B cell (primary cell): ENCODE results near the gene ABCF3. TPM values are rescaled to one million over a fixed set of nuclear protein-coding genes. Genes with fewer than 3 reads are reported as not detected.

Experiments
- ATAC-seq: fragments of 200-7000 bp; cut with Tn5 transposase; one replicate; pipeline ENCODE4 v1.10.0; 2021; ENCODE audit warnings: low read depth, mild to moderate bottlenecking, moderate number of reproducible peaks, moderate library complexity
- CTCF ChIA-PET: fragments of 350-600 bp; sonication (Branson Sonifier 250); formaldehyde crosslinking; loops from one replicate; lab custom pipeline; 2021; ENCODE audit warnings: antibody characterized with exemption, inconsistent platforms; lab: Charles Lee
- POLR2A ChIA-PET: fragments of 350-600 bp; sonication (Branson Sonifier 250); formaldehyde crosslinking; loops from one replicate; lab custom pipeline; 2021; ENCODE audit warnings: antibody characterized with exemption; lab: Charles Lee
- DNase-seq: peaks from one replicate; pipeline ENCODE4 v3.0.0; 2013
- H2AFZ ChIP-seq: 2 replicates; pipeline ENCODE4 v1.6.1; 2012; ENCODE audit warnings: mild to moderate bottlenecking, low read depth, low read length; ENCODE audit not compliant: insufficient read depth, poor library complexity, severe bottlenecking
- H3K27ac ChIP-seq, 2 donors: 1 replicate in 1 of 2; 2 replicates in 1 of 2; pipeline ENCODE4 v1.5.1; 2012 to 2013; ENCODE audit warnings: low read length in 2 of 2, mild to moderate bottlenecking in 2 of 2, moderate library complexity in 1 of 2
- H3K27me3 ChIP-seq, 4 experiments: fragments of 200-600 bp in 1 of 4; sonication (generic) in 1 of 4; replicated peaks in 1 of 4; 1 replicate in 2 of 4; 2 replicates in 2 of 4; pipeline versions ENCODE4 v1.6.1 to v1.7.0; 2013 to 2016; ENCODE audit warnings: low read length in 3 of 4, mild to moderate bottlenecking in 2 of 4, mixed read lengths in 1 of 4, moderate library complexity in 1 of 4; ENCODE audit not compliant: insufficient read depth in 4 of 4, control insufficient read depth in 3 of 4; ENCODE audit errors: control extremely low read depth in 1 of 4
- H3K36me3 ChIP-seq, 2 experiments: replicated peaks in 1 of 2; 1 replicate in 1 of 2; 2 replicates in 1 of 2; pipeline versions ENCODE4 v1.6.1 to v1.7.1; 2013; ENCODE audit warnings: low read length in 1 of 2; ENCODE audit not compliant: insufficient read depth in 2 of 2, control insufficient read depth in 1 of 2; ENCODE audit errors: control extremely low read depth in 1 of 2, extremely low read depth in 1 of 2
- H3K4me1 ChIP-seq, 2 donors: fragments of 200-600 bp in 1 of 2; sonication (generic) in 1 of 2; 1 replicate in 1 of 2; 2 replicates in 1 of 2; pipeline versions ENCODE4 v1.5.1 to v1.6.1; 2013 to 2017; ENCODE audit warnings: low read length in 2 of 2; ENCODE audit not compliant: control insufficient read depth in 2 of 2, insufficient read depth in 2 of 2
- H3K4me2 ChIP-seq: replicated peaks from 2 replicates; pipeline ENCODE3; 2012; ENCODE audit warnings: mild to moderate bottlenecking, low read depth, low read length; ENCODE audit not compliant: poor library complexity, severe bottlenecking
- H3K4me3 ChIP-seq, 5 experiments: fragments of 200-600 bp in 1 of 5; sonication (generic) in 1 of 5; 1 replicate in 3 of 5; 2 replicates in 2 of 5; pipeline versions ENCODE4 v1.5.1 to v1.7.0; 2011 to 2016; ENCODE audit warnings: low read length in 4 of 5, mild to moderate bottlenecking in 4 of 5, low read depth in 2 of 5, control low read depth in 1 of 5, moderate library complexity in 1 of 5; ENCODE audit not compliant: insufficient read depth in 1 of 5; ENCODE audit errors: control extremely low read depth in 1 of 5, extremely low read depth in 1 of 5
- H3K79me2 ChIP-seq: fragments of 200-600 bp; sonication (generic); one replicate; pipeline ENCODE4 v1.6.0; 2016; ENCODE audit warnings: low read length; ENCODE audit not compliant: control insufficient read depth, insufficient read depth
- H3K9ac ChIP-seq: fragments of 200-600 bp; sonication (generic); 2 replicates; pipeline ENCODE4 v1.6.1; 2017; ENCODE audit warnings: mild to moderate bottlenecking, low read length, moderate library complexity
- H3K9me3 ChIP-seq, 3 donors: one replicate each; pipeline versions ENCODE4 v1.6.1 to v1.7.1; 2013; ENCODE audit warnings: low read length in 2 of 3; ENCODE audit not compliant: control insufficient read depth in 2 of 3, insufficient read depth in 1 of 3; ENCODE audit errors: control extremely low read depth in 1 of 3
- H4K20me1 ChIP-seq: 2 replicates; pipeline ENCODE4 v1.6.0; 2012; ENCODE audit warnings: mild to moderate bottlenecking, low read length; ENCODE audit not compliant: insufficient read depth, control insufficient read depth, poor library complexity, severe bottlenecking
- H3K27ac Mint-ChIP-seq: one replicate; pipeline ENCODE4 v1.8.0; 2021; ENCODE audit warnings: mixed read lengths
- H3K27me3 Mint-ChIP-seq: one replicate; pipeline ENCODE4 v1.8.0; 2021; ENCODE audit warnings: mixed read lengths
- H3K4me1 Mint-ChIP-seq: one replicate; pipeline ENCODE4 v1.8.0; 2021; ENCODE audit warnings: mixed read lengths
- H3K4me3 Mint-ChIP-seq: one replicate; pipeline ENCODE4 v1.8.0; 2021; ENCODE audit warnings: mixed read lengths
- H3K9me3 Mint-ChIP-seq: one replicate; pipeline ENCODE4 v1.8.0; 2022; ENCODE audit warnings: mixed read lengths; ENCODE audit not compliant: insufficient read depth
- CTCF ChIP-seq: fragments of 200-600 bp; IDR thresholded peaks from one replicate; pipeline ENCODE4 v1.8.0; 2022; ENCODE audit warnings: antibody characterized with exemption, mild to moderate bottlenecking
- EZH2 ChIP-seq: IDR thresholded peaks from 2 replicates; pipeline ENCODE4 v1.6.1; 2012; ENCODE audit warnings: borderline replicate concordance, low read depth, mild to moderate bottlenecking, moderate library complexity, low read length; ENCODE audit not compliant: insufficient read depth, poor library complexity, severe bottlenecking
- WGBS: methylation state at CpG from one replicate; pipeline ENCODE4 v1.1.5; 2013; ENCODE audit warnings: missing lambda C conversion rate; ENCODE audit not compliant: insufficient coverage; 5-methylcytosine and 5-hydroxymethylcytosine counted together
- intact Hi-C: fragments of 100-400 bp; cut with micrococcal nuclease; formaldehyde crosslinking; loops from one replicate; pipeline ENCODE4 v1.10.0; 2022
- polyA plus RNA-seq: library from polyadenylated mRNA; depleted of rRNA; stranded (reverse); fragments of >200 nt; gene quantifications from 2 replicates; pipeline ENCODE4 v1.2.3, GENCODE V29; 2012
- total RNA-seq, 2 donors: library from RNA; stranded (reverse); fragments of 120-200 nt in 1 of 2; gene quantifications; 1 replicate in 1 of 2; 2 replicates in 1 of 2; pipeline versions ENCODE4 v1.2.3 to v1.2.4, GENCODE V29; 2013 to 2022

ABCF3 gene
- total and polyA plus RNA-seq, 2 donors (not counting 1 experiment from before 2014, with no cell fraction given): 74.0 to 115 TPM

GRCh38 chr3:184144505-184144904, 41.5 kb upstream of the ABCF3 start:
- H3K27me3 ChIP-seq: no peaks in the 10 kb centered on the region
- no peaks in the 10 kb centered on the region for H3K79me2 ChIP-seq
- no peaks in the 10 kb centered on the region for H3K9me3 Mint-ChIP-seq
- 92% methylated on average over 5 of the region's 5 CpGs for WGBS
- H3K27me3 Mint-ChIP-seq: no peaks in the 10 kb centered on the region
- peaks cover 8% of the 10 kb centered on the region for H4K20me1 ChIP-seq
- TF ChIP-seq CTCF: no peak
- no peak for TF ChIP-seq EZH2
- POLR2A ChIA-PET: no interaction called here
- no peak overlapping the region for H3K4me3 Mint-ChIP-seq
- no peak overlapping the region for H3K27ac Mint-ChIP-seq
- no peak for DNase-seq
- ATAC-seq: no peak
- CTCF ChIA-PET: interaction anchor here (1.0 to 3.1 kb wide), 10 partner anchors 10 to 145 kb away, joined by 3 to 15 read pairs (median 6); partner anchors contain the start of genes DVL3, EEF1AKMT4 and EIF2B5
- H3K27ac ChIP-seq: peak overlapping the region in 1 of 2 donors; percentile 9
- intact Hi-C loops: no loop called here
- no peak overlapping the region for H3K4me2 ChIP-seq
- no peaks in the 10 kb centered on the region for H3K9me3 ChIP-seq
- no peak overlapping the region for H3K4me3 ChIP-seq
- H2AFZ ChIP-seq: no peak overlapping the region
- no peak overlapping the region for H3K9ac ChIP-seq
- peaks cover 11% of the 10 kb centered on the region for H3K4me1 Mint-ChIP-seq
- peaks cover 28 to 63% of the 10 kb centered on the region in 2 experiments for H3K36me3 ChIP-seq
- H3K4me1 ChIP-seq: peaks cover 11 to 12% of the 10 kb centered on the region in 2 donors

GRCh38 chr3:184145111-184145524, 40.9 kb upstream of the ABCF3 start:
- peaks cover 5% of the 10 kb centered on the region for H4K20me1 ChIP-seq
- peak; percentile 17 for TF ChIP-seq CTCF
- no peak for TF ChIP-seq EZH2
- H3K4me3 Mint-ChIP-seq: no peak overlapping the region
- no peaks in the 10 kb centered on the region for H3K27me3 Mint-ChIP-seq
- H3K4me1 ChIP-seq: peaks cover 11 to 12% of the 10 kb centered on the region in 2 donors
- H3K4me2 ChIP-seq: no peak overlapping the region
- H3K4me1 Mint-ChIP-seq: peaks cover 11% of the 10 kb centered on the region
- H3K27ac ChIP-seq: peak overlapping the region in 1 of 2 donors; percentile 9
- no peak overlapping the region for H2AFZ ChIP-seq
- ATAC-seq: peak; percentile 64
- H3K27ac Mint-ChIP-seq: peak overlapping the region; percentile 70
- 86% methylated on average over 3 of the region's 4 CpGs for WGBS
- no peaks in the 10 kb centered on the region for H3K79me2 ChIP-seq
- no peak overlapping the region for H3K9ac ChIP-seq
- no peaks in the 10 kb centered on the region for H3K9me3 ChIP-seq
- peak; percentile 61 for DNase-seq
- POLR2A ChIA-PET: no interaction called here
- no peaks in the 10 kb centered on the region for H3K9me3 Mint-ChIP-seq
- H3K4me3 ChIP-seq: no peak overlapping the region
- CTCF ChIA-PET: interaction anchor here (0.7 to 3.1 kb wide), 12 partner anchors 8 to 144 kb away, joined by 3 to 15 read pairs (median 5); partner anchors contain the start of genes DVL3, EEF1AKMT4 and EIF2B5
- H3K36me3 ChIP-seq: peaks cover 28 to 62% of the 10 kb centered on the region in 2 experiments
- intact Hi-C loops: loop anchor here (1.0 kb wide), 1 partner anchor 105 kb away; no protein-coding TSS in a partner anchor
- no peaks in the 10 kb centered on the region for H3K27me3 ChIP-seq
